AG09309 (cell line): Measurements from ENCODE around the gene FTH1.

Source experiments
- DNase-seq: peaks from one replicate; pipeline ENCODE4 v3.0.0-alpha.2; 2010; ENCODE audit warnings: low read depth
- H3K4me3 ChIP-seq: 2 replicates; pipeline ENCODE4 v1.5.1; 2011; ENCODE audit warnings: mild to moderate bottlenecking, low read depth, low read length, moderate library complexity; ENCODE audit not compliant: control insufficient read depth
- TF ChIP-seq, protein P1 (sequence below): IDR thresholded peaks from 2 replicates; pipeline ENCODE4 v1.5.1; 2011; ENCODE audit warnings: mild to moderate bottlenecking, low read depth, low read length, inconsistent platforms; ENCODE audit not compliant: insufficient read depth, control insufficient read depth; ENCODE audit errors: missing control alignments

The FTH1 gene

DNA sequence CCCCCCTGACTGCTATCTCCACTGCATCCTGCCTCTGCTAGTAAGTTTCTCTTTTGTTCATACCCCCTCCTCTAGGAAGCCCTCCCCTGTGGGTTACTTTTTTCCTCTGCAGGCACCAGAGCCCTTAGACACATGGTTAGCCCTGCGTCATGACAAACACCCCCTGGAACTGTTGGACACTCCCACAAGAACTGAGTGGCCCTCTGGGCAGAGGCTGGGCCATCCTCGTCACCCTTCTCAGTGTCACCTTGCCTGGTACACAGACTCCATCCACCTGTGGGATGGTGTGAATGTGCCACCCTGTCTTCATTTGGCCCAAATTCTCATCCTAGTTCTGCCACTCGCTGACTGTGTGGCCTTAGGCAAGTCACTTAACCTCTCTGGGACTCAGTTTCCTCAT is 46.0 kb downstream of the FTH1 start:
- TF ChIP-seq, protein P1, sequence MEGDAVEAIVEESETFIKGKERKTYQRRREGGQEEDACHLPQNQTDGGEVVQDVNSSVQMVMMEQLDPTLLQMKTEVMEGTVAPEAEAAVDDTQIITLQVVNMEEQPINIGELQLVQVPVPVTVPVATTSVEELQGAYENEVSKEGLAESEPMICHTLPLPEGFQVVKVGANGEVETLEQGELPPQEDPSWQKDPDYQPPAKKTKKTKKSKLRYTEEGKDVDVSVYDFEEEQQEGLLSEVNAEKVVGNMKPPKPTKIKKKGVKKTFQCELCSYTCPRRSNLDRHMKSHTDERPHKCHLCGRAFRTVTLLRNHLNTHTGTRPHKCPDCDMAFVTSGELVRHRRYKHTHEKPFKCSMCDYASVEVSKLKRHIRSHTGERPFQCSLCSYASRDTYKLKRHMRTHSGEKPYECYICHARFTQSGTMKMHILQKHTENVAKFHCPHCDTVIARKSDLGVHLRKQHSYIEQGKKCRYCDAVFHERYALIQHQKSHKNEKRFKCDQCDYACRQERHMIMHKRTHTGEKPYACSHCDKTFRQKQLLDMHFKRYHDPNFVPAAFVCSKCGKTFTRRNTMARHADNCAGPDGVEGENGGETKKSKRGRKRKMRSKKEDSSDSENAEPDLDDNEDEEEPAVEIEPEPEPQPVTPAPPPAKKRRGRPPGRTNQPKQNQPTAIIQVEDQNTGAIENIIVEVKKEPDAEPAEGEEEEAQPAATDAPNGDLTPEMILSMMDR, result no peak
- no peak for DNase-seq
- no peak overlapping the region for H3K4me3 ChIP-seq

DNA sequence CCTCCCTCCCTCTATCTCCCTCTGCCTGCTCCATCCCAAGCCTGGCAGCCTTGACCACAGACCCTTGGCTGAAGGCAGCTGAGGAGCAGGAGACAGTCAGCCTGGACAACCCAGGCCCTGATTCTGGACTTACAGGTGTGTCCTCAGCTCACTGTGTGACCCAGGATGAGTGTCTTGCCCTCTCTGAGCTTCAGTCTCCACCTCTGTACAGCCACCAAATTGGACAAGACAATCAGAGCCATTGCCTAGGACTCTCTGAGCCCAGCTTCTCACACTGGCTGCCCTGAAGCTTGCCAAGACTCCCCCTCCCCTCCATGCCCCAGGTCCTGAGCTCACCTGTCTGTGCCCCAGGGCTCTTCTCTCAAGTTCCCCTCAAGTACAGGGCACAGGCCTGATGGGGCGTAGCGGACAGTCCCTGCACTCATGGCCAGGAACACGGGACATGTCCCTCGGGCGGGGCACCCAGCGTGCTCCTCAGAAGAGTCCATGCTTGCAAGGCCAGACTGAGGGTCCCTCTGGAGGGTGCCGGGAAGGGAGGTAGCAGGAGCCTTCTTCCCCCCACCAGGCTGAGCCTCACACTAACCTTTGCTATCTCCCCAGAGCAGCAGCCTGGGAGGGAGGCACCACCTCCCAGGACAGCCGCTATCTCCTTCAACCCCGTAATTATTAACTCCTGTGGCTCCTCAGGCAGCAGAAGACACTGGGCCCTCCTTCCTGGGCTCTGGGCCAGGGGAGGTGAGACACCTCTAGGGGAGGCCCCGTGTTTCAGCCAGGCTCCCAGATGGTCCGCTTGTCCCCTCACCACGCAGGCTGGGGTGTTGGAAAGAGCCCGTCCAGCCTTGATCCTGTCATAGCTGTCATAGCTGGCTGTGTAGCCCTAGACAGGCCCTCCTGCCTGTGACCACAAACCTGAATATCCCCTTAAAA is 47.5 kb downstream of the FTH1 start:
- TF ChIP-seq, protein P1, result no peak
- H3K4me3 ChIP-seq, result no peak overlapping the region
- no peak for DNase-seq

DNA sequence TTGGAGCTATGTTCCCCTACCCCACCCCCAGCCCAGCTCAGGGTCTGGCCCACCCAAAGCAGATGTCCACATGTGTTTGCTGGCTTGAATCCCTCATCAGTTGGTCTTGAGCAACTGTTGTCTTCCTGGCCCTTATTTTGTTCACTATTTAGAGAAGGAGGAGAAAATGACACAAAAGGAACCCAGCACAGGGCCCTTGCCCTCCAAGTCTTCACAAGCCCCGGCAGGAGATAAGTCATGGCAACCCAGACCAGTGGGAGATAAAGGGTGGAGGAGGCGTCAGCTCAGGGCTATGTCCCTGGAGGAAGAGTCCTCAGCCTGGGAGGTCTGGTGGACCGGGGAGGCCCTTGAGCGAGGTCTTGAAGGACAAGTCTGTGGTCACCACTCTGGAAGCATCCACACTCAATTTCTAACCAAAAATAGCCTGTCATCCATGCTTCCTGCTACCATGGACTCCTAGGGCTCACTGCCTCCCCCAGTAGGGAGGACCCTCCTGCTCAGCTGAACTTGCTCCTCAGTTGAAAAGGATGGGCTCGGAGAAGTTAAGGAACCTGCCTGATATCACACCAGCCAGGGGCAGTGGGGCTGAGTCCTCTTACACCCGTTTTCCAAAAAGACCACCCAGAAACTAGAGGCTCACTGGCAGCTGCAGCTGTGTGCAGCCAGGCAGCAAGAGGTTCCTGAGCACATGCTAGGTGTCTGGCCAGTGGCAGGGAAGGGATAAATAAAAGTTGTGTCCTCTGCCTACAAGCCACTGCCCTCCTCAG is 48.3 kb downstream of the FTH1 start:
- TF ChIP-seq, protein P1, result no peak
- no peak for DNase-seq
- no peak overlapping the region for H3K4me3 ChIP-seq

DNA sequence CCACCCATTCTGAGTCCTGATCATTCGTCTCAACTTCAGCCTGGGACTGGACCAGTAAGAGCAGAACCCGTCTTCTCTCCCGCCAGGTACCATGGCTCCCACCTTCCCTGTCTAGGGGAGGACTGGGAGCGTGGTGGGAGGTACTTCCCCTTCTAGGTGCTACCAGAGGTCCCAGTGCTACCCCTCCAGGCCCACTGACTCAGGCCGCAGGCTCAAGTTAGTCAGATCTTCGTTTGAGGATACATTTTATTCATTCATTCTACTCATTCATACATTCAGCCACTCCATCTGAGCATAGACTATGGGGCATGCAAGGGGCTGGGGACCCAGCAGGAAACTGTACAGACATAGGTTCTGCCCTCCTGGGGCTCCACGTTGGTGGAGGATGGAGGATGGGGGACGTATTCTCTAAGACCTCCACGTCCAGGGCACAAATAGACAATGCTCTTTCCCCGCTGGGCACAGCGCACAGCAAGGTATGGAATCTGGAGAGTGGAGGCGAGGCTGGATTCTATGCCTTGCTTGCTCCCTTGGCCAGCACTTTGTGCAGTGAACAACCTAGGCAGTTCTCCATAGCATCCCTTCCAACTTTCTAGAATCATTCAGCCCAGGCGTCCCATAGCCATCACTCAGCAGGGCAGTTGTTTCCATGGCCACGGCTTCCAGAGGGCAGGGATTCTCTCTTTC is 49.0 kb downstream of the FTH1 start:
- TF ChIP-seq, protein P1, result no peak
- H3K4me3 ChIP-seq, result no peak overlapping the region
- DNase-seq, result no peak

DNA sequence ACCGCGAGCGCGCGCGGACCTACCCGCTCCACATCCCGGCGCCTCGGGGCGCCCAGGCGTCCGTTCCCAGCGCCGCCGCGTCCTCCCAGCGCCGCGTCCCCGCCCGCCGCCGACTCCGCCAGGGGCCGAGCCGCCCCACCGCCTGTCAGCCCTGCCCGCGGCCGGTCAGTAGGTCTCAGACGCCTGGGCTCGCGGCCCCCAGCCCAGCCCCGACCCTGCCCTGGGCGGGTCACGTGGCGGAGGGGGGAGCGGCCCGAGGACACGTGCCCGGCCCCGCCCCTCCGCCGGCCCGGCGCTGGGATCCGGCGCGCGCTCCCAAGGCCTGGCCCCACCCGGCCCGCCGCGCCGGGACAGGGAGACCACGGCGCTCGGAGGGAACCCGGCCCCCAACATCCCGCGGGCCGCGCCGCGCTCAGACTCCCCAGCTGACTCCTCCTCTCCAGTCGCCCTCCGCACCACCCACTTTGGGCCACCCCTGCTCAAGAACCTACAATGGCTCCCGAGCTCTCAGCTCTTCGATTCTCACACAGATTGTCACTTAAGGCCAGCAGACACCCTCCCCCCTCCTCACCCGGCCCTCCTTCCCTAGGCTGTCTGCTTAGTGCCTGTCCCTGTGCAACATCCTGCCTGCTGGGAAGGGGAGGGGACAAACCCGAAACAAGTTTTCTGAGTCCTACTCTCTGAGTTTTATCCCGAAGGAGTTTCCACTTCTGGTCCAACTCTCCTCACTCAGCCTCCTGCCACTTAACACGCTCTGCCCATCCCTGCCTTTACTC is 49.9 kb downstream of the FTH1 start, which contains the start of gene RAB3IL1:
RAB3IL1 (minus strand) TSS at position 233 of the 776 bp plus-strand sequence; CDS start at position 34, 199 bp downstream.
- H3K4me3 ChIP-seq, result peak within 1 kb of the TSS; percentile 71
- DNase-seq, result no peak

More for the DNA sequence above, 49.9 kb downstream of the FTH1 start, which contains the start of gene RAB3IL1:
- TF ChIP-seq, protein P1, result no peak
